ENCODE measurements around the gene DNM2.
"Not testable (repeated sequence)": the region's sequence is repeated elsewhere in the genome, so short reads cannot be mapped to it uniquely, and the experiment has no call there.

The DNM2 gene

GRCh38 chr19:10742476-10742875 is 24.6 kb downstream of the DNM2 start:
- Histone ChIP-seq H3K4me1 (ENCODE audit: control insufficient read depth, low read depth, low read length) (no peaks in the 10 kb centered on the region), H4K8ac (ENCODE audit: low read depth, low read length) (no peak overlapping the region), H3K36me3 (ENCODE audit: control insufficient read depth, insufficient read depth, low read length) (no peaks in the 10 kb centered on the region), H3K79me1 (ENCODE audit: low read length) (peaks cover 29% of the 10 kb centered on the region), H3K27me3 (ENCODE audit: insufficient read depth, low read length, poor library complexity) (no peaks in the 10 kb centered on the region), H2BK5ac (ENCODE audit: low read length) (no peak overlapping the region), H3K4me2 (ENCODE audit: low read length) (no peak overlapping the region), H2AK5ac (ENCODE audit: low read length) (no peak overlapping the region), H3K18ac (ENCODE audit: low read length) (no peak overlapping the region), H3K27ac (ENCODE audit: low read depth, low read length) (no peak overlapping the region), H3K23ac (ENCODE audit: low read length) (no peak overlapping the region), H2BK120ac (ENCODE audit: low read depth, low read length) (no peak overlapping the region), H3K9ac (ENCODE audit: low read length) (no peak overlapping the region), H2BK15ac (replicated peaks; ENCODE audit: low read depth) (no peak overlapping the region), H3K4ac (ENCODE audit: low read depth, low read length) (no peak overlapping the region), H3K56ac (ENCODE audit: low read length) (no peak overlapping the region), H3K79me2 (ENCODE audit: control insufficient read depth, insufficient read depth, low read length) (peaks cover 45% of the 10 kb centered on the region), H3K4me3 (ENCODE audit: low read length) (no peak overlapping the region), H4K5ac (ENCODE audit: low read length) (no peak overlapping the region)
- WGBS (ENCODE audit: extremely low coverage, insufficient coverage, low lambda C conversion rate) = no CpG with 5 or more reads among the region's 4 CpGs
- no peak for DNase-seq

GRCh38 chr19:10744253-10744798 is 26.4 kb downstream of the DNM2 start:
- no peak overlapping the region for H4K5ac ChIP-seq (ENCODE audit: low read length)
- H3K27ac ChIP-seq (ENCODE audit: low read depth, low read length) = no peak overlapping the region
- no peak overlapping the region for H2BK5ac ChIP-seq (ENCODE audit: low read length)
- no peak overlapping the region for H2BK120ac ChIP-seq (ENCODE audit: low read depth, low read length)
- H2AK5ac ChIP-seq (ENCODE audit: low read length) = no peak overlapping the region
- H2BK15ac ChIP-seq (replicated peaks; ENCODE audit: low read depth) = no peak overlapping the region
- H3K4me1 ChIP-seq (ENCODE audit: control insufficient read depth, low read depth, low read length) = no peaks in the 10 kb centered on the region
- no peak overlapping the region for H3K4me2 ChIP-seq (ENCODE audit: low read length)
- no peak overlapping the region for H4K8ac ChIP-seq (ENCODE audit: low read depth, low read length)
- H3K27me3 ChIP-seq (ENCODE audit: insufficient read depth, low read length, poor library complexity) = no peaks in the 10 kb centered on the region
- no peak overlapping the region for H3K4ac ChIP-seq (ENCODE audit: low read depth, low read length)
- H3K23ac ChIP-seq (ENCODE audit: low read length) = no peak overlapping the region
- no peak overlapping the region for H3K4me3 ChIP-seq (ENCODE audit: low read length)
- no peak overlapping the region for H3K56ac ChIP-seq (ENCODE audit: low read length)
- no peak overlapping the region for H3K18ac ChIP-seq (ENCODE audit: low read length)
- no CpG with 5 or more reads among the region's 11 CpGs for WGBS (ENCODE audit: extremely low coverage, insufficient coverage, low lambda C conversion rate)
- no peak for DNase-seq
- no peaks in the 10 kb centered on the region for H3K36me3 ChIP-seq (ENCODE audit: control insufficient read depth, insufficient read depth, low read length)
- H3K79me2 ChIP-seq (ENCODE audit: control insufficient read depth, insufficient read depth, low read length) = peaks cover 57% of the 10 kb centered on the region
- H3K9ac ChIP-seq (ENCODE audit: low read length) = no peak overlapping the region
- H3K79me1 ChIP-seq (ENCODE audit: low read length) = peaks cover 39% of the 10 kb centered on the region

GRCh38 chr19:10744801-10745293 is 27.0 kb downstream of the DNM2 start:
- no peaks in the 10 kb centered on the region for H3K4me1 ChIP-seq (ENCODE audit: control insufficient read depth, low read depth, low read length)
- no peaks in the 10 kb centered on the region for H3K27me3 ChIP-seq (ENCODE audit: insufficient read depth, low read length, poor library complexity)
- H3K23ac ChIP-seq (ENCODE audit: low read length) = no peak overlapping the region
- H3K18ac ChIP-seq (ENCODE audit: low read length) = no peak overlapping the region
- no CpG with 5 or more reads among the region's 12 CpGs for WGBS (ENCODE audit: extremely low coverage, insufficient coverage, low lambda C conversion rate)
- no peak overlapping the region for H3K4me3 ChIP-seq (ENCODE audit: low read length)
- no peak overlapping the region for H3K27ac ChIP-seq (ENCODE audit: low read depth, low read length)
- H3K9ac ChIP-seq (ENCODE audit: low read length) = no peak overlapping the region
- peaks cover 43% of the 10 kb centered on the region for H3K79me1 ChIP-seq (ENCODE audit: low read length)
- peaks cover 60% of the 10 kb centered on the region for H3K79me2 ChIP-seq (ENCODE audit: control insufficient read depth, insufficient read depth, low read length)
- no peak overlapping the region for H2BK15ac ChIP-seq (replicated peaks; ENCODE audit: low read depth)
- no peak overlapping the region for H2BK5ac ChIP-seq (ENCODE audit: low read length)
- no peak overlapping the region for H2BK120ac ChIP-seq (ENCODE audit: low read depth, low read length)
- H3K4me2 ChIP-seq (ENCODE audit: low read length) = no peak overlapping the region
- H3K56ac ChIP-seq (ENCODE audit: low read length) = no peak overlapping the region
- no peaks in the 10 kb centered on the region for H3K36me3 ChIP-seq (ENCODE audit: control insufficient read depth, insufficient read depth, low read length)
- DNase-seq = no peak
- H4K8ac ChIP-seq (ENCODE audit: low read depth, low read length) = no peak overlapping the region
- H2AK5ac ChIP-seq (ENCODE audit: low read length) = no peak overlapping the region
- no peak overlapping the region for H4K5ac ChIP-seq (ENCODE audit: low read length)
- H3K4ac ChIP-seq (ENCODE audit: low read depth, low read length) = no peak overlapping the region

- H3K9ac ChIP-seq (ENCODE audit: low read length); H2AK5ac ChIP-seq (ENCODE audit: low read length); H4K5ac ChIP-seq (ENCODE audit: low read length); H3K27me3 ChIP-seq (ENCODE audit: insufficient read depth, low read length, poor library complexity); H3K27ac ChIP-seq (ENCODE audit: low read depth, low read length); H2BK120ac ChIP-seq (ENCODE audit: low read depth, low read length); H4K8ac ChIP-seq (ENCODE audit: low read depth, low read length); H2BK5ac ChIP-seq (ENCODE audit: low read length); H2BK15ac ChIP-seq (replicated peaks; ENCODE audit: low read depth); H3K4me3 ChIP-seq (ENCODE audit: low read length); H3K36me3 ChIP-seq (ENCODE audit: control insufficient read depth, insufficient read depth, low read length); H3K4me2 ChIP-seq (ENCODE audit: low read length); H3K18ac ChIP-seq (ENCODE audit: low read length); H3K4ac ChIP-seq (ENCODE audit: low read depth, low read length); DNase-seq; H3K23ac ChIP-seq (ENCODE audit: low read length); H3K4me1 ChIP-seq (ENCODE audit: control insufficient read depth, low read depth, low read length); H3K56ac ChIP-seq (ENCODE audit: low read length): not testable (repeated sequence)
- H3K79me2 ChIP-seq (ENCODE audit: control insufficient read depth, insufficient read depth, low read length) = peaks cover 63% of the 10 kb centered on the region
- peaks cover 49% of the 10 kb centered on the region for H3K79me1 ChIP-seq (ENCODE audit: low read length)
- WGBS (ENCODE audit: extremely low coverage, insufficient coverage, low lambda C conversion rate) = no CpG with 5 or more reads among the region's 8 CpGs
Observed at GRCh38 chr19:10746437-10746836, 28.6 kb downstream of the DNM2 start.

- no peak overlapping the region for H3K23ac ChIP-seq (ENCODE audit: low read length)
- H4K8ac ChIP-seq (ENCODE audit: low read depth, low read length) = no peak overlapping the region
- H4K5ac ChIP-seq (ENCODE audit: low read length) = no peak overlapping the region
- peaks cover 54% of the 10 kb centered on the region for H3K79me1 ChIP-seq (ENCODE audit: low read length)
- no peaks in the 10 kb centered on the region for H3K36me3 ChIP-seq (ENCODE audit: control insufficient read depth, insufficient read depth, low read length)
- H3K9ac ChIP-seq (ENCODE audit: low read length) = no peak overlapping the region
- no peak overlapping the region for H2BK120ac ChIP-seq (ENCODE audit: low read depth, low read length)
- H3K27ac ChIP-seq (ENCODE audit: low read depth, low read length) = no peak overlapping the region
- H2BK5ac ChIP-seq (ENCODE audit: low read length) = no peak overlapping the region
- no peak overlapping the region for H3K4ac ChIP-seq (ENCODE audit: low read depth, low read length)
- H3K56ac ChIP-seq (ENCODE audit: low read length) = no peak overlapping the region
- no peaks in the 10 kb centered on the region for H3K27me3 ChIP-seq (ENCODE audit: insufficient read depth, low read length, poor library complexity)
- H3K4me1 ChIP-seq (ENCODE audit: control insufficient read depth, low read depth, low read length) = peaks cover 3% of the 10 kb centered on the region
- H3K4me2 ChIP-seq (ENCODE audit: low read length) = no peak overlapping the region
- H3K79me2 ChIP-seq (ENCODE audit: control insufficient read depth, insufficient read depth, low read length) = peaks cover 66% of the 10 kb centered on the region
- no peak overlapping the region for H2BK15ac ChIP-seq (replicated peaks; ENCODE audit: low read depth)
- H3K18ac ChIP-seq (ENCODE audit: low read length) = no peak overlapping the region
- WGBS (ENCODE audit: extremely low coverage, insufficient coverage, low lambda C conversion rate) = no CpG with 5 or more reads among the region's 6 CpGs
- H3K4me3 ChIP-seq (ENCODE audit: low read length) = no peak overlapping the region
- no peak overlapping the region for H2AK5ac ChIP-seq (ENCODE audit: low read length)
- DNase-seq = peak; percentile 44
Observed at GRCh38 chr19:10747271-10747670, 29.4 kb downstream of the DNM2 start.

- no peaks in the 10 kb centered on the region for H3K27me3 ChIP-seq (ENCODE audit: insufficient read depth, low read length, poor library complexity)
- H2BK120ac ChIP-seq (ENCODE audit: low read depth, low read length) = no peak overlapping the region
- H3K79me1 ChIP-seq (ENCODE audit: low read length) = peaks cover 54% of the 10 kb centered on the region
- H3K56ac ChIP-seq (ENCODE audit: low read length) = peak overlapping the region; percentile 39
- no peak overlapping the region for H3K4ac ChIP-seq (ENCODE audit: low read depth, low read length)
- H3K4me1 ChIP-seq (ENCODE audit: control insufficient read depth, low read depth, low read length) = peaks cover 3% of the 10 kb centered on the region
- H3K4me2 ChIP-seq (ENCODE audit: low read length) = no peak overlapping the region
- no peak for DNase-seq
- no peak overlapping the region for H3K23ac ChIP-seq (ENCODE audit: low read length)
- peaks cover 66% of the 10 kb centered on the region for H3K79me2 ChIP-seq (ENCODE audit: control insufficient read depth, insufficient read depth, low read length)
- no peak overlapping the region for H3K4me3 ChIP-seq (ENCODE audit: low read length)
- no peak overlapping the region for H2AK5ac ChIP-seq (ENCODE audit: low read length)
- no peak overlapping the region for H2BK5ac ChIP-seq (ENCODE audit: low read length)
- H3K36me3 ChIP-seq (ENCODE audit: control insufficient read depth, insufficient read depth, low read length) = no peaks in the 10 kb centered on the region
- H4K8ac ChIP-seq (ENCODE audit: low read depth, low read length) = no peak overlapping the region
- no peak overlapping the region for H2BK15ac ChIP-seq (replicated peaks; ENCODE audit: low read depth)
- H3K18ac ChIP-seq (ENCODE audit: low read length) = no peak overlapping the region
- H3K9ac ChIP-seq (ENCODE audit: low read length) = no peak overlapping the region
- WGBS (ENCODE audit: extremely low coverage, insufficient coverage, low lambda C conversion rate) = no CpG with 5 or more reads among the region's 8 CpGs
- no peak overlapping the region for H3K27ac ChIP-seq (ENCODE audit: low read depth, low read length)
- H4K5ac ChIP-seq (ENCODE audit: low read length) = no peak overlapping the region
Observed at GRCh38 chr19:10747674-10748073, 29.8 kb downstream of the DNM2 start.

Measured in mesendoderm (in vitro differentiated cells).